NCI-H460 (cell line): ENCODE results near the gene JAZF1. TPM values are rescaled to one million over a fixed set of nuclear protein-coding genes. Genes with fewer than 3 reads are reported as not detected.

ENCODE experiments used
- DNase-seq: peaks from one replicate; pipeline ENCODE4 v3.0.0-alpha.2; 2016; ENCODE audit warnings: low read depth; ENCODE audit errors: extremely low read depth
- total RNA-seq: library from RNA; depleted of rRNA; stranded (reverse); fragments of >200 nt; shearing (Covaris generic); gene quantifications from 2 replicates; pipeline ENCODE4 v1.2.3, GENCODE V29; 2014

Gene JAZF1
- total RNA-seq, 1 experiment from 2014 or later = 3.1 TPM

- no peak for DNase-seq
These were observed 118.8 kb downstream of the JAZF1 start for GRCh38 chr7:28061824-28062196.

- no peak for DNase-seq
These were observed 120.1 kb downstream of the JAZF1 start for GRCh38 chr7:28060371-28060950.

- no peak for DNase-seq
These were observed 125.4 kb downstream of the JAZF1 start for GRCh38 chr7:28055161-28055544.

- no peak for DNase-seq
These were observed 125.9 kb downstream of the JAZF1 start for GRCh38 chr7:28054531-28055160.

- no peak for DNase-seq
These were observed 127.7 kb downstream of the JAZF1 start for GRCh38 chr7:28052933-28053332.

- DNase-seq = no peak
These were observed 131.9 kb downstream of the JAZF1 start for GRCh38 chr7:28048694-28049093.

- DNase-seq = no peak
These were observed 134.6 kb downstream of the JAZF1 start for GRCh38 chr7:28046035-28046434.

- no peak for DNase-seq
These were observed 135.0 kb downstream of the JAZF1 start for GRCh38 chr7:28045592-28045991.

GRCh38 chr7:28044825-28045224 lies 135.8 kb downstream of the JAZF1 start:
- no peak for DNase-seq

- no peak for DNase-seq
These were observed 137.9 kb downstream of the JAZF1 start for GRCh38 chr7:28042721-28043120.

GRCh38 chr7:28041508-28042314 lies 138.9 kb downstream of the JAZF1 start:
- DNase-seq = no peak

GRCh38 chr7:28038175-28038797 lies 142.3 kb downstream of the JAZF1 start:
- DNase-seq = no peak

- peak; percentile 92 for DNase-seq
These were observed 143.2 kb downstream of the JAZF1 start for GRCh38 chr7:28037220-28038010.

GRCh38 chr7:28036696-28037095 lies 143.9 kb downstream of the JAZF1 start:
- DNase-seq = no peak

GRCh38 chr7:28033386-28033785 lies 147.2 kb downstream of the JAZF1 start:
- DNase-seq = no peak

- DNase-seq = no peak
These were observed 147.7 kb downstream of the JAZF1 start for GRCh38 chr7:28032738-28033380.

- no peak for DNase-seq
These were observed 151.5 kb downstream of the JAZF1 start for GRCh38 chr7:28029051-28029450.

- DNase-seq = no peak
These were observed 152.1 kb downstream of the JAZF1 start for GRCh38 chr7:28028471-28028870.

- DNase-seq = no peak
These were observed 154.4 kb downstream of the JAZF1 start for GRCh38 chr7:28026237-28026636.

- no peak for DNase-seq
These were observed 155.7 kb downstream of the JAZF1 start for GRCh38 chr7:28024786-28025334.
